ENCODE results near the gene CENPP.
"Not testable (repeated sequence)": the region's sequence is repeated elsewhere in the genome, so short reads cannot be mapped to it uniquely, and the experiment has no call there.

Gene CENPP

DNA sequence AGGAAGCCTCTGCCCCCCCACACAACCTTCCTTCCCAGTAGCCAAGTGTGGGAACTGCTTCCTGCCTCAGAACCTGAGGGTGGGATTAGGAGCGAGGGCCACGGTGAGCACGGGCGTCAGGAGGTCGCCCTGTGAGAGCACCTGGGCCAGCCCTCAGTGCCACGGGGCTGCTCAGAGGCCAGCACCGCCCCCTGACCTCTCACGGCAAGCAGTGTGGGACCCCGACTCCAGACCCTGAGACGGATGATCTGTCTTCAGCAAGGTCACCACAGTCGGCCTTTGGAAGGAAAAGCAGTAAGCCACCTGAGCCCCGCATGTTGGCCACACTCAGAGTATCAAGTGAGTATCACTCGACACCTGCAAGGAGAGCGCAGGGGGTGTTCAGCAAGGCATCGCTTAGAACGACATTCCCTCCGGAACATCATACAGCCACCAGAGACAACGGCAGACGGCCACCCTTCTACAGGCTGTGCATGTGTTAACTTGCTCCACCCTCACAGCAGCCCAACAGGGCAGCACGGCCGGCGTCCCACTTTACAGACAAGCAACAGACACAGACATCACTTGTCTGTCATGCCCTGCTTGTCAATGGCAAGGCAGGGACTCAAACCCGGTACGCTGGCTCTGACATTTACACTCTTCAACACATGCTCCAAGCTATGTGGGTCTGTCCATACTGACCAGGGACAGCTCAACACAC, 294.0 kb downstream of the CENPP start:
- no peak for DNase-seq

DNA sequence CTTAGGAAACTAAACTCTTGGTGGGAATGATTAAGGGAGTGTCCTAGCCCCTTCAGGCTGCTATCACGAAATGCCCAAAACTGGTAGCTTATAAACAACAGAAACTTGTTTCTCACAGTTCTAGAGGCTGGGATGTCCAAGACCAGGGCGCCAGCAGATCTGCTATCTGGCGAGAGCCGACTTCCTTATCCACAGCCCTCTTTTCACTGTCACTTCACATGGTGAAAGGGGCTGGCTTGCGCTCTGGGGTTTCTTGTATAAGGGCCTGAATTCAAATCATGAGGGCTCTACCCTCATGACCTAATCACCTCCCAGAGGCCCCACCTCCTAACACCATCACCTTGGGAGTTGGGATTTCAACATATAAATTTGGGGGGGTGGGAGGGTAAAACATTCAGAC, 295.1 kb downstream of the CENPP start:
- no peak for DNase-seq

DNA sequence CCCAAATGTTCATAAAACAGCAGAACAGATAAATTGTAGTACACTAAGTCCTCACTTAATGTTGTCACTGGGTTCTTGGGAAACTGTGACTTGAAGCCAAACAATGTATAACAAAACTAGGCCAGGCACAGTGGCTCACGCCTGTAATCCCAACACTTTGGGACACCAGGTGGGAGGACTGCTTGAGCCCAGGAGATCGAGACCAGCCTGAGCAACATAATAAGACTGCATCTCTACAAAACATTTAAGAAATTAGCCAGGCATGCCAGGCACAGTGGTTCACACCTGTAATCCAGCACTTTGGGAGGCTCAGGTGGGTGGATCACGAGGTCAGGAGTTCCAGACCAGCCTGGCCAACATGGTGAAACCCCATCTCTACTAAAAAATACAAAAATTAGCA, 298.2 kb downstream of the CENPP start:
- DNase-seq: not testable (repeated sequence)

DNA sequence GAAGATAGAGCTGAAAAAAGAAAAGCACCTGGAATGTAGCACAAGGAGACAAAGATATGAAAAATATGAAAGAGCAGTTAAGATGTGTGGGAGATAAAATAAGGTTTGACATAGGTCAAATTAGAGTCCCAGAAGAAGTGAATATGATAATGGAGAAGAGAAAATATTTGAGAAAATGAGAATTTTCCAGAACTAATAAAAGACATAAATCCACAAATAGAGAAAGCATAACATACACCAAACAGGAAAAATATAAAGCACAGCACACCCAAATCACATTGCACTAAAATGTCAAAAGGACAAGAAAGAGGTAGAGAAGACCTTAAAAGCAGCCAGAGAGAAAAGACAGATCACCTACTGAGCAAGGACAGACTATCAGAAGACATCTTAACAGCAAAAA, 300.7 kb downstream of the CENPP start:
- no peak for DNase-seq

DNA sequence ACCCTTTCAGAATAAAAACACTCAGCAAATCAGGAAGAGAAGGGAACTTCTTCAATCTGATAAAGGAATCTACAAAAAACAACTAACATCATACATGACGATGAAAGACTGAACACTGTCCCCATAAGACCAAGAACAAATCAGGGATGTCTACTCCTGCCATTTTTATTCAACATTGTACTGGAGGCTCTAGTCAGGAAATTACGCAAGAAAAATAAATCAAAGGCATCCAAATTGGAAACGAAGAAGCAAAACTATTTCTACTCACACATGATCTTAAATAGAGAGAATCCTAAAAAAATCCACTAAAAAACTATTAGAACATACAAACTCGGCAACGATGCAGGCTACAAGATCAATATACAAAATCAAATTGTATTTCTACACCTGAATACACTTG, 301.9 kb downstream of the CENPP start:
- DNase-seq: no peak

DNA sequence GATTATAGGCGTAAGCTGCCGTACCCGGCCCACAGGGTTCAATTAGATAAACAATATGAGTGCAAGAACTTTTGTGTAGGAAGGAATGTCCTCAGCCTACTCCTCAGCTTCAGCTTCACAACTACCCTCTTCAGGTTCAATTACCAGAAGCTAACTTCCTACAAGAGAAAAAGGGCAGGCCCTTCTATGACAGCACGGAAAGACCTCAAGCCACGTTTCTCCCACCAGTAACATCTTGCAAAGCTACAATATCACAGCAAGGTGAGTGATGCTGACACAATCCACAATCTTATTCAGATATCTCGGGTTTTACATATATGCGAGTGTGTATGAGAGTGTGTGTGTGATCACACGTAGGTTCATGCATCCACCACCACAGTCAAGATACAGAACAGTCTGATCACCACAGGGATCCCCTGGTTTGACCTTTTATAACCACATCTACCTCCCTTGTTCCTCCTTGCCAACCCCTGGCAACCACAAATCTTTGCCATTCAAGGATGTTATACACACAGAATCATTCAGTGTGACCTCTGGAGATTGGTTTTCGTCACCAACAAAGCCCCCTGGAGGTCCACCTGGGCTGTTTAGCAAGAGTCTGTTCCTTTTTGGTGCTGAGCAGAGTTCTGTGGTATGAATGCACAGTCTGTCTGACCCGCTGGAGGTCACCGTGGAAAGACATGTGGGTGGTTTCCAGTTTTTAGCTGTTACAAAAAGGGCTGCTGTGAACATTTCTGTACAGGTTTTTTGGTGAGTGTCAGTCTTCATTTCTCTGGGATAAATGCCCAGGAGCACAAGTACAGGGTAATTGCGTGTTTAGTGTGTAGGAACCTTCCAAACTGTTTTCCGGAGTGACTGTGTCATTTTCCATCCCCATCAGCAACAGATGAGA, 305.9 kb downstream of the CENPP start:
- DNase-seq: no peak

DNA sequence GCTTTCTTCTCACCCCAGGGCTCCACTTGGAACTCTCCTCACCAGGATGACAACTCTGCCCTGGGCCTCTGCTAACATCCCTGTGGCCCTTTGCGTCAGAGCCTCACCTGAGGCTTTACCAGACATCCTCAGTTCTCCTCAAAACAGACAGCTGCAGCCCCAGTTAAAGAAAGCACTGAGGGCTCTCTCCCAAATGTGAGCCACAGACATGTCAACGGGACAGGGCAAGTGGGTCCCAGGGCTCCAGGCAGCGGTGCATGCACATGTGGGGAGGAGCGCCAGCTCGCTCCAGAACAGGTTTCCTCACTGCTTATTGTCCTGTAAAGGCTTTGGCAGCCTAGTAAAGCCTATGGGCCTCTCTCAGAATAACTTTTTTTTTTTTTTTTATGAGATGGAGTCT, 306.9 kb downstream of the CENPP start:
- no peak for DNase-seq

DNA sequence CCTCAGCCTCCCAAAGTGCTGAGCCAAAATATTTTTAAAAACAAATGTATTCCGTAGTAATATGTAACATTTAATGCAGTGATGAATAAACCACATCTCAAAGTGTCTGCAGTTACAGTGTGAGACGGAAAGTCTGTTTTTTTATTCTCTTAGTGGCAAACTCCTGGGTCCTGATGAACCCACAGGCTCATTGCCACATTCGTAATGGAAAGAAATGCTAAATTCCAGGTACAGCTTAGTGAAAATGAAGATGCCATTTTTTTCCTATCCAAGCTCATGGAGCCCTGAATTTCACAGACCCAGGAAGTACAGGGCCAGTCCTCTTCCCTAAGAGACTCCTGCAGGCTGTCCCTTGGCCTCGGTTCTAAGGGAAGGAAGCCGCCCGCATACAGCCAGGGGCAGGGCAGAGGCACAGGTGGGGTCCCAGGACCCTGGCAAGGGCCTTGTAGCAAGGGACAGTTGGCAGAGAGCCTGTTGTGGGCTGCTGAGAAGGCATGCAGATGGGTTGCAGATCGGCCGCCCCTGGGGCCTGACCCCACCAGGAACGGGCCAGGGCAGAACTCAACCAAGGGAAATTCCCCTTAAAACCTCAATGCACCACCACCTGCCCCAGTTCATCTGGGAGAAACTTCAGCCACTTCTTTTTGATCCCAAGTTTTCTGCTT, 308.0 kb downstream of the CENPP start:
- DNase-seq: no peak

DNA sequence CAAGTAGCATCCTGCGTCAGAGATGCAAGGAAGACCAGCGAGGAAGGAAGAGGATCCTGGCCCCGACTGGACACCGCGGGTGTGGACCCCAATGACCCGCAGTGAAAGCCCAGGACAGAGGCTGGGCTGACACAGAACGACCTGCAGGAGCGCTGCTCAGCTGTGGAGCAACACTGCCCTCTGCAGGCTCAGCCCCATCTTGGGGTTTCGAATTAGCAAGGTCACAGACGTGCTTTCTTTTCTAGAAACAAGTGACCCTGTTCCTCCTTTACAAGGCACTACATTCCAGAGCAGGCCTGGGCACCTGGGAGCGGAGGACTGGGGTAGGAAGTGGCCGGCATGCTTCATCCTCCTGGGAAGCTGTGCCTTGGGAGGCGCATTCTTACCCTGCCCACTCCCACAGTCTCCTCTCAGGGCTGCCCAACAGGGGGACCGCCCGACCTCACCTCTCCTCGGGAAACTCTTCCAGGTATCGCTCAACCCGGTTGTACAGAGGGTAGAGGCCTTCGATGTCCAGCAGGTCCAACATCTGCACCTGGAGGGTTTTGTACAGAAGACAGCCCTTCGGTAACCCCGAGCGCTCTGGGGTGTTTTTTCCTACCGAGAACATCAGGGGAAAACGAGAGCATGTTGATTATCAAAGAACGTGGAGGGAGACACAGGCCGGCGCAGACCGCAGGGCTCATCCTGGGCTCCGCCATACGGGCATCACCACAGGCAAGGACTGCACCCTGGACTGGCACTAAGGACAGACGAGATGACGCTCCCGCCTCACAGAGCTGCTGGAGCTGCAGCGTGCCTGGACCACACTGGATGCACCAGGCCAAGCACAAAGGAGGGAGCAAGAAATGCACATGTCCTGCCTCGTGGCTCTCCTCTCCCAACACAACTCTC, 309.2 kb downstream of the CENPP start:
- DNase-seq: no peak

DNA sequence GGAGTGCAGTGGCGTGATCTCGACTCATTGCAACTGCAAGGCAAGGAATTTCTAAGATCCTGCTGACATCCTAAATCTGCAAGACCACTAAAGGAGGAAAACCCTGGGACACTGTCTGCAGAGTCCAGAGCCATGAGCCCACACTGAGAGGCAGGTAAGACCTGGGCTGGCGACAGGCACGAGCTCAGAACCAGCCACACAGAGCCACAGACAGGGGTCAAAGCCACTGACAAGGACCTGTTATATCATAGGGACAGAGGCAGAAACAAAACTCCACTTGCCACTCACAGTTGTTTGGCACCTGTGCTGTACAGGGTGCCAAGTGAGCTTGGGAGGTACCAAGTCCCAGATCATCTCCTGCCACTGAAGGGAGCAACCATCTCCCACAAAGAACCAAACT, 310.0 kb downstream of the CENPP start:
- no peak for DNase-seq

DNA sequence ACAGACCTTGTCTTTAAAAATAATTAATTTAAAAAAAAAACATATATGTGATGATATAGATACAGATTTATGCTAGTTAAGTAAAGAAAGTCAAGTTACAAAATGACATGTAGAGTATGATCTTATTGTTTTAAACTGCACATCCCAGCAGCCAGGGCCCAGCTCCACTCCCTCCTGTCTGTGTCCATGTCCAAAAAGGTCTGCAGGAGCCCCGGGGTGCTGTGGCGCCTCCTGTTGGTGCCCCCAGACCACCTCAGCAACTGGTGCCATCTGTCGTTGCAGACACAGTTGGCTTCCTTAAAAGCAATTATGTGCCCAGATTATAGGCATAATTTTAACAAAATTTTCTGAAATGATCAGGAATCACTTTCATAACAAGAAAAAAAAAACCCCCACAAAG, 310.9 kb downstream of the CENPP start:
- no peak for DNase-seq

DNA sequence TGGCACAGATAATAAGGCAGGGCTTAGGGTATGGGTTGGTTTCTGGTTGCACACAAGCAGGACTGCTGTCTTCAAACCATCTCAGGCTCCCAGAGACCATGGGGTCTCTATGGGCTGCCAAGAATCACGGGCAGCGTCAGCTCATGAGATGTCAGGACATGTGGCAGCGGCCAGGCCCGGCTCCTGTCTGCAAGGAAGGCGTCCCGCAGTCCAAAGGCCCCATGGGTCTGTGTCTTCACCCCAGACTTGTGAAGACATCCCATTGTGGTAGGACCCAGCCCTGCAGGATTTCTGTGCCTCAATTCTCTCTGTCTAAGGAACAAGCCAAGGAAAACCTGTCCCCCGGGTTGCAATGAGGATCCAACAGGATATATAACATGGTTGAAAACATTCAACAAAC, 311.6 kb downstream of the CENPP start:
- no peak for DNase-seq

DNA sequence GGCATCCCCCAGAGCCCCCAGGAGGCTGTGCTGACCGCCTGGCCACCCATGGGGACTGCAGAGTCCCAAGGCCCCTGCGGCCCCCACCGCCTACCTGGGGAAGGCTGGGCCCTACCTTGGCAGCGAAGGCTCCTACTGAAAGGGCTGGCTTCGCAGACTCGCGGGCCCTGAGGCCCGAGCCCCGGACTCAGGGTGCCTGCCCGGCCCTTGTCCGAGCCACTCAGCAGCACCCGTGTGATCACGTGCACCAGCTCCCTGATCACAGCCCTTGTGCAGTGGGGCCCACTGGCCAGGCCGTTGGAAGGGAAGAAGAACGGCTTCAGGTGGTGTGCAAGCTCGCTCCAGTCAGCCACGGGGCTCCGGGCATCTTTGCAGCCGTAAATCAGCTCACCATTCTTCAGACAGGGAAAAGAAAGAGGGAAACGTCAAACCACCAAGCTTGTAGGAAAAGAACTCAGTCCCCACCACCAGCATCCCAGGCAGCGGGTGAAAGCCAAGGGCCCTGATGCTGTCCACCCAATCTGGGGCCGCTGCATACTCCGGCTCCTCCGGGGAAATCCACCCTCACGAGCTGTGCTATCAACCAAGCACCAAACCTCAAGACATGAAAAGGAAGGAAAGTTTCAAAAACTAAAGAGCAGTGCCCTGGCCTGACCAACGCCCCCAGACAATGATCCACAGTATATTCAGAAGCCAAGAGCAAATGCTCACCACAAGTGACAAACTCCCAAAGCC, 312.3 kb downstream of the CENPP start:
- DNase-seq: no peak

DNA sequence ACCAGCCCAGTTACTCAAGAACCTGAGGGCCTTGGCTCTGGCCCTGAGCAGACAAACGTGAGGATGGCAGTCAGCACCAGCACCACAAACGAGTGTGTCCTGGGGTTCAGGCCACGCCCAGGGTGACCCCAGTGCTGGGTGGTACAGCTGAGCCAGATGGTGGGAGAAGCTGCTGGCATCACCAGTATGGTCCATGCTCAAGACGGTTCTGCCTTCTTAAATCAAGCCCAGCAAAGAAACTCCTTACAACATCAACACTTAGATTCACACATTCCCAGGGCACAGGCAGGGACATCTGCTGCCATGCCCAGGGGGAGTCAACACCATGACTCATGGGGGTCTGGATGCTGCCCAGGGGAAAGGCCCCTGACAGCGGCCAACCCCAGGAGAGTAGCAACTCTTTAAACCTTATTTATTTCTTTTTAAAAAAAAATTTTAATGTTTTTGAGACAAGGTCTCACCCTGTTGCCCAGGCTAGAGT, 312.9 kb downstream of the CENPP start:
- DNase-seq: no peak

DNA sequence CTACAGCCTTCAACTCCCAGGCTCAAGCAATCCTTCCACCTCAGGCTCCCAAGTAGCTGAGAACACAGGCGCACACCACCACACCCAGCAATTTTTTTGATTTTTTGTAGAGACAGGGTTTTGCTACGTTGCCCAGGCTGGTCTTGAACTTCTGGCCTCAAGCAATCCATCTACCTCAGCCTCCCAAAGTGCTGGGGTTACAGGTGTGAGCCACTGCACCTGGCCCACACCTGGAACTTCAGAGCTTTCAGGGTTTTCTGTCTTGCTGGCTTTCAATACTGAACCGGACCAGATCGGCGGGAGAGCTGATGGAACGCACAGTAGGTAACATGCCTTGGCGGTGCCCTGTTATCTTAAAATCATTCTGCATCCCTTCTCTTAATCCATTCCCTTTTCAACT, 313.4 kb downstream of the CENPP start:
- no peak for DNase-seq

DNA sequence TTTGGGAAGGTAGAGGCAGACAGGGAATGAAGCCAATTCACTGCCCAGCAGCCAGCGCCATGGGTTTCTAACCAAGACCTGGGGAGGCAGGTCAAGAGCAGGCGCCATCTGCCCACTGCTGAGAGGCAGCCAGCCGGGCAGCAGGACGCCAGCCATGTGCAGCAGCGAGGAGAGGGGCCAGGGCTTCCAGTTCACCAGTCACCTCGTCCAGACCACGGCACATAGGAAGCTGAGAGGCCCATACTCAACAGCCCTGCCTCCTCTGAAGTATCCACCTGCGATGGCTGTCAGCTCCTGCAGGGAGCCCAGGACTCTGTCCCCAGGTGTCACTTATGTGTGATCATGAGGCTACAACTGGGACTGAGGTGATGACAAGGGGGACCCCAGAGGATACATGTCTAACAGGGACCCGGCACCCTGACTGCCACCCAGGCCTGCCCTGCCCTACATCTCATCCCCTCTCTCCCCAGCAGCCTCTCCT, 314.1 kb downstream of the CENPP start:
- no peak for DNase-seq

DNA sequence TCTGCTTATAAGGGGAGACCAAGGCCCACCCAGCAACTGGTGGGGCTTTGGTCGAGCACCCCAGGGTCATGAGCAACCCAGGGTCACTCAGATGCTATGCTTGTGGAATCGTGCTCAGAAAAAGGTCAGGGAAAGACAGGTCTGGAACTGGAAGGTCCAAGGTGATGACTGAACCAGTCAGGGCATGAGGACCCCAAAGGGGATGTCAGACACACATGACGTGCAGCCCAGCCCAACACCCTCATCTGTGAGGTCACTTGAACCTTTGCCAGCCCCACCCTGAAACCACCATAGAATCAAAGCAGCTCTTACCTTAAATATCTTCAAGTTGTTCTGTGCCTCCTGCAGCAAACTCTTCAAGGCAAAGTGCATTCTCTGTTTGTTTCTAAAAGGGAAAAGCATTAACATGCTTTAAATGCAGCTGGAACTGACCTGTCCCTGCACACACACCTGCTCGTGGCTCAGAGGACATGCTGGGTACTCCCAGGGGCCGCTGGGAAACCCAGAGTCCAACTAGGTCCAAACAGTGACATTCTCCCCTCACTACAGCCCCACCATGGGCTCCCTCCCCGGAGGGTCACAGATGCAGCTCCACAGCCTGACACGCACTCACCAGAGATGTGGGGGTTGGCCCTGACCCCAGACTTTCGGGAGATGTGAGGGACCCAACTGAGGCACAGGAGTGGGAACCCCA, 314.8 kb downstream of the CENPP start:
- DNase-seq: no peak

DNA sequence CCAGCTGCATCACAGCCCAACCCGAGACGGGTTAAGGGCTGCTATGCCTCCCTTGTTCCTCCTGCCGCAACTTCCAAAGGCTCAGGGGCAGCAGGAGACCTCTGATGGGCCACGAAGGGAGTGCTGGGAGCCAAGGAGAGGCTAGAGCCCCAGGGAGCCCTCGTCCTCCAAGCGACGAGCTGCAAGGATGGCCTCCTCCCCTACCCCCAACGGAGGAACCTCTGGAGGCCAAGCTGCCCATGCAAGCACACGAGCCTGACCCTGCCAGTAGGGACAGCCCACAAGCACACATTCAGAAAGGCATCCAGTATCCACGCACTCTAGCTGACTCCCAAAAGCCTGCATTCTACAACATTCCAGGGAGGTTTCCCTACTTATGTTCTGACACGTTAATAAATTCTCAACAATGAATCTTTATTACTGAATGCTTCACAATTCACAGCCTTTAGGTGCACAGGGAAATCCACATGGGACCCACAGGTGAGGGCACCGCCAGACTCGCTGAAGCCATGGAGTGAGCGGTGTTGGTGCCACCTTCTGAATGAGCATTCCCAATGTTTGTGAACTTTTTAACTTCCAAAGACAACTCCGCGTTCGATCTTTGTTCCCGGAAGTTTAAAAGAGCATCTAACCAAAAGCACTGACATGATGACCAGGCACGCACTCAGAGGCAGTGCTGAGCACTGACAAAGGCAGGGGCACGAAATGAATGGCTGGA, 315.5 kb downstream of the CENPP start:
- no peak for DNase-seq

DNA sequence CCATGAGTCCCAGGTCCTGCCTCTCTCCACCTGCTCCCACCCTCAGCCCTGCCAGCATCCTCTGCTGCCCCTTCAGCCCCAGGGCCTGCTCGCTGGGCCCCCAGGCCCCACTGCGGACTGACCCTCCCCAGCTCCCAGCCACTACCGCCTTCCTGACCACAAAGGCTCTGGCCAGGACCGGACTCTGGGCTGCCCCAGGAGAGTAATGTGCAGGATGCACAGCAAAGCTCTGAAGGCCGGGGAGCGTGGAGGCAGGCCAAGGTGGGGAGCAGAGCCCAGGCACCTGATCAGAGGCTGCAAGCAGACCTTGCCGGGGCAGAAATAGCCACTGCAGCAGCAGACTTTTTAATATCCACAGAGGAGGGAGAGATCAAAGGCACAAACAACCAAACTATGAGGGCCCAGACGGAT, 316.3 kb downstream of the CENPP start:
- DNase-seq: no peak

DNA sequence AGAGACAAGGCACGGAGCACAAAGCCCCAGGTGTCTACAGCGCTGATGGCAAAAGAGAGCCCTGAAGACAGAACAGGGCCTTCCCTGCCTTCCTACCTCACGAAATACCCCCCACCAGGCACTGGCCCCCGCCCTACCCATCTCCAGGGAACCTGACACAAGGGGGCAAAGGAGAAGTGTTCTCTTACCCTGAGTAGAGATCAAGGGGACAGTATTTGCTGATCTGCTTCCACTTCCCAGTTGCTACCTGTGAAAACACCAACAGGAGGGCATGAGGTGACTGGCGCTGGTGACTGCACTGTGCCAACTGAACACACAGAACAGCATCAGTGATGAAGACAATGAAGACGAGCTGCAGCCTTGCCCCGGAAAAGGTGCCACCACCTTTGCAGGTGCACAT, 316.8 kb downstream of the CENPP start:
- no peak for DNase-seq

DNA sequence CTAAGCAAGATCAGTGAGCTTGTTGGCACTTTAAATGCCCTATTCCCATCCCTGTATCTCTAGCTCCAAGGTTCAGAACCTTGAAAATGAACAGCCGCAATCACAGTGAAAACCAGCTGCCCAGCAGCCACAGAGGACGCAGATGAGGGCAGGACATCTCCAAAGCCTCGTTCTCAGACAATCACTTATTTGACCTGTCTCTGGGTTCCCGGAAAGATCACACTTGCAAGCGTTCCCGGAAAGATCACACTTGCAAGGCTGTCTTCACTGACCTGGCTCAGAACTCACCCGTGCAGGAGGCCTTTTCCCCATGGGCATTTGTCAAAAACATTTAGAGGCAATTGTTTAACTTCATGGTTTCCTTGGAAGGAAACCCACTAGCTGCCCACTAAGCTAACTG, 318.5 kb downstream of the CENPP start:
- DNase-seq: no peak

Data from NCI-H1417 treated with DMSO at 0.1 percent for 48 hours (cell line).